Measurements from ENCODE around the gene IER5.
A peak's percentile ranks its signal among the peaks of the same experiment; 100 is the strongest.

The IER5 gene

DNA sequence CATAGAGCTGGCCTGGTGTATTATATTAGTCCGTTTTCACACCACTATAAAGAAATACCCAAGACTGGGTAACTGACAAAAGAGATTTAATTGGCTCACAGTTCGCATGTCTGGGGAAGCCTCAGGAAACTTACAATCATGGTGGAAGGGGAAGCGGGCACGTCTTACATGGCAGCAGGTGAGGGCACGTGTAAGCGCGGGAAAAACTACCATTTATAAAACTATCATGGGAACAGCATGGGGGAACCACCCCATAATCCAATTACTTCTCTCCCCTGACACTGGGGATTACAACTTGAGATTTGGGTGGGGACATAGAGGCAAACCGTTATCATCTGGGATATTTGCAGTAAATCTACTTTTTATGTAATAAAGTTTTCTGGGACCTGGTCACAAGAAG, 6.8 kb downstream of the IER5 start:
- no peak overlapping the region for H3K4me3 ChIP-seq (ENCODE audit: low read depth, low read length)
- TF ChIP-seq, protein P1, sequence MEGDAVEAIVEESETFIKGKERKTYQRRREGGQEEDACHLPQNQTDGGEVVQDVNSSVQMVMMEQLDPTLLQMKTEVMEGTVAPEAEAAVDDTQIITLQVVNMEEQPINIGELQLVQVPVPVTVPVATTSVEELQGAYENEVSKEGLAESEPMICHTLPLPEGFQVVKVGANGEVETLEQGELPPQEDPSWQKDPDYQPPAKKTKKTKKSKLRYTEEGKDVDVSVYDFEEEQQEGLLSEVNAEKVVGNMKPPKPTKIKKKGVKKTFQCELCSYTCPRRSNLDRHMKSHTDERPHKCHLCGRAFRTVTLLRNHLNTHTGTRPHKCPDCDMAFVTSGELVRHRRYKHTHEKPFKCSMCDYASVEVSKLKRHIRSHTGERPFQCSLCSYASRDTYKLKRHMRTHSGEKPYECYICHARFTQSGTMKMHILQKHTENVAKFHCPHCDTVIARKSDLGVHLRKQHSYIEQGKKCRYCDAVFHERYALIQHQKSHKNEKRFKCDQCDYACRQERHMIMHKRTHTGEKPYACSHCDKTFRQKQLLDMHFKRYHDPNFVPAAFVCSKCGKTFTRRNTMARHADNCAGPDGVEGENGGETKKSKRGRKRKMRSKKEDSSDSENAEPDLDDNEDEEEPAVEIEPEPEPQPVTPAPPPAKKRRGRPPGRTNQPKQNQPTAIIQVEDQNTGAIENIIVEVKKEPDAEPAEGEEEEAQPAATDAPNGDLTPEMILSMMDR (IDR thresholded peaks at IDR 0.05; ENCODE audit: insufficient read depth, low read depth, low read length, missing control alignments), result no peak
- DNase-seq (ENCODE audit: low read depth), result no peak

DNA sequence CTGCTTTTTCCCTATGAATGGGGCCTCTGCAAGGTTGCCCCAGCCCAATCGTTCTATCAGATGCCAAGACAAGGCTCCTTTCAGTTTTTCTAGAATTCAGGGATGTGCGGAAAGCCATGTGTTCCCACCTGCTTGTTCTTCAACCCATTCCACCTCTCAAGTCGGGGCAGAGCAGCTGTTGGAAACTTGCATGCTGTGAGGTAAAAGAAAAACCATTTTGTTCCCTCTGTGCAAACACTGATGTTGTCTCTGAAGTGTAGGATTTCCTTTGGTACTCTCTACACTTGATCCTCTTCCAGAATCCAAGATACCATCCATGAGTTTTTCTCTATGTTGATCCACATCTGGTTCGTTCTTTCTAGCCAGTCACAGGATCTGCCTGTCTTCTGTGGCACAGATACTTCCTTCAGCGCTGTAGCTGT, 7.3 kb downstream of the IER5 start:
- TF ChIP-seq, protein P1 (IDR thresholded peaks at IDR 0.05; ENCODE audit: insufficient read depth, low read depth, low read length, missing control alignments), result no peak
- no peak overlapping the region for H3K4me3 ChIP-seq (ENCODE audit: low read depth, low read length)
- DNase-seq (ENCODE audit: low read depth), result no peak

DNA sequence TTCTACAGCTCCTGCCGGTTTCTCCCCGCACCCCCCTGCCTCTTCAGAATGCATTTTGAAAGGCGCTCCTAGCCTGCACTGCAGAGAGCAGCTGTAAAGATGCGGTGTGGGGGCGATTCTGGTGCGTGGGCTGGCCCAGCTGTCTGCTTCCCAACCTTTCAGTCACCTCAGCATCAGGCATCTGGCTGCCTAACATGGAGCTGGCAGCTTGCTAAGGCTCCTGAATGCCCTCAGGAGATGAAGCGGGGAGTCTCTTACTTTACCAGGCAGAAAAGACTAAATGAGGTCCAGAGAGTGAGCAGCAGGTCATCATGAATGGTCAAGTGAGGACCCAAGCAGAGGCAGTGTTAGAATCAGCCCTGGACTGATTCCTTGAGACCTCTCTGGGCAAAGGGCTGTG, 8.7 kb downstream of the IER5 start:
- TF ChIP-seq, protein P1 (IDR thresholded peaks at IDR 0.05; ENCODE audit: insufficient read depth, low read depth, low read length, missing control alignments), result no peak
- no peak for DNase-seq (ENCODE audit: low read depth)
- no peak overlapping the region for H3K4me3 ChIP-seq (ENCODE audit: low read depth, low read length)

DNA sequence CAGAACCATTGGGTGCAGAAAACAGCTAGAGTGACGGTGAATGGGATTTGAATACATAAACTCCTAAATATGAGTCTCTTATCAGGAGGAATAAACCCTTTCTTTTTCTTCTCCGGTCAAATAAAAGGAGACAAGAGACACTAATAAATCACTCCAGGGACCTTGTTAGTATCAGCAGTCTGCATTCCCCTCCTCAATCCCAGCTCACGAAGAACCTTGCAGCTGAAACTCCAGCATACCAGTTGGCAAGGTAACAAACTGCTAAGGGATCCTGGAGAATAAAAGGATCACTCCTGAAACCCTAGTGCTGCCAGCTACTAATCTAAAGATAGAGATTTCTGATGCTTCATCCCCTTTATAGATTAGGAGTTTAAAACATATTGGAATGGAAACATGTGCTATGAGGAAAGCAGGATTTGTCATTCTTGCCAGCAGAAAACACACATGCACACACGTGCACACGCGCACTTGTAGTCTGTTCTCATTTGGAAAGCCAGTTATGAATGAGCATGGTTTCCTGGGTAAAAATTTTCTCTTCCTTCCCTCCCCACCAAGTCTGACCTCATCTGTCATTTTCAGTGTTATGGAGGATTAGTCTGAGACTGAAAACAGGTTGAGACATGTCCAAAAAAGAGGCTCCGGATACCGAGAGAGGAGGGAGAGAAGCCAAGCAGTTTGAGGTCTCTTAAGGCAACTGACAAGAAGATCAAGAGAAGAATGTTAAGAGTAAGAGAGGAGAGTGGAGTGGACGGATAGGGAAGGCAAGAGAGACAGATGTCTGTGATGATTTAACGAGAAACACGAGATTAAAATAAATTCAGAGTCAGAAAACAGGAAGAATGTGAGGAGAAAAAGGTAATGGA, 10.9 kb downstream of the IER5 start:
- DNase-seq (ENCODE audit: low read depth), result peak; percentile 90
- TF ChIP-seq, protein P1 (IDR thresholded peaks at IDR 0.05; ENCODE audit: insufficient read depth, low read depth, low read length, missing control alignments), result no peak
- H3K4me3 ChIP-seq (ENCODE audit: low read depth, low read length), result peak overlapping the region; percentile 38

DNA sequence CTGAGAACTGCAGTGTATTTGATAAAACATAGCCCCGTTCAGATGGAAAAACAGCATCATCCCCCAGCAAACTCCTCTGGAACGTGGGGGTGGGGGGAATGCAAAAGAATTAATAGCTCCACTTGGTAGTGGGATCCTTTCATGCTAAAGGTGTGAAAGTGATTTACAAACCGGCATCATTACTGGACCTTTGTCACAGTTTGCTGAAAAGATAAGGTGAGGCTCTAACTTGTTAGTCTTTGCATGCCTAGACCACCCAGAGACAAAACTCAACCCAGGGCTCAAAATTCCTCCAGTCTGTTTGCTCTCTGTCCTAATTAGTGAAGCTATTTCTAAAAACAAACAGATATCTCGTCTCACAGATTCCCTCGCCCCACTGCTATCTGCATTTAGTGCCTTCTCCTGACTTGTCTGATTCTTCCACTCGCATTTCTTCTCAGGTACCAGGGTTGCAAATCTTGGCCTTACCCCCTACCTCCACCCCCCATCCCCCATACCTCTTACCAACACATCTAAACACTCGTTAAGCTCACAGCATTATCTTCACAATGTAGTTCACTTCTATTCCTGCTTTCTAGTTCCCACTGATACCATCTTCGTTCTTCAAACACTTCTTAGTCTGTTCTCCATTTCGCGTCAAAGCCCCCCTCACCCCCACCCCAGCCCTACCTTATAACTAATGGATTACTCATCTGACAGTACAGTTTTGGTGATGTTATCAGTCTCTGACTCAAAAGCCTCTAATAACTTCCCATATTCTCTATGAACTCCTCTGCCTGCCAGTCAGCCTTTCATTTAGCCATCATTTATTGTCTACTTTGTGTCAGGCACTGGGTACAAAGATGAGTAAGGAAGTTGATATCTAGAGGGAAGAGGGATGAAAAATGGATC, 11.8 kb downstream of the IER5 start:
- H3K4me3 ChIP-seq (ENCODE audit: low read depth, low read length), result peak overlapping the region; percentile 38
- TF ChIP-seq, protein P1 (IDR thresholded peaks at IDR 0.05; ENCODE audit: insufficient read depth, low read depth, low read length, missing control alignments), result no peak
- no peak for DNase-seq (ENCODE audit: low read depth)

DNA sequence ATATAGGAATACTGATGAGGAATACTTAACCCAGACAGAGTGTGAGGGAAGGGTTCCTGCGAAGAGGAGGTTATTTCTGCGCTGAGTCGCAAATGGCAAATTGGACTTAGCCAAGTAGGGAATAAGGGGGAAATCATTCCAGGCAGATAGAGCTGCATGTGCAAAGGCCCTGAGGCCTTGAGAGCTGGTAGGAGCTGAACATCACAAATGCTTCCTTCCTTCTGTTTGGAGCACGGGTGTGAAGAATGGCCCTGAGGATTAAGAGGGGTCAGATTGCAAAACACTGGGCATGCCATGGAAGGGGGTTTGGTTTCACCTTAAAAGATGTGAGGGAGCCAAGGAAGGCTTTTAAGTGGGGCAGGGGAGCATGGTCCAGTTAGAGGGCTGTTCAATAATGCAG, 12.4 kb downstream of the IER5 start:
- no peak for DNase-seq (ENCODE audit: low read depth)
- TF ChIP-seq, protein P1 (IDR thresholded peaks at IDR 0.05; ENCODE audit: insufficient read depth, low read depth, low read length, missing control alignments), result no peak
- no peak overlapping the region for H3K4me3 ChIP-seq (ENCODE audit: low read depth, low read length)

All from GM12865 (cell line).